Measurements from ENCODE around the gene SPAG7. TPM values are rescaled to one million over a fixed set of nuclear protein-coding genes. Genes with fewer than 3 reads are reported as not detected.
A peak's percentile ranks its signal among the peaks of the same experiment; 100 is the strongest.

SPAG7 gene
- total and polyA plus RNA-seq, 2 experiments from 2014 or later: 64.3 to 194 TPM

DNA sequence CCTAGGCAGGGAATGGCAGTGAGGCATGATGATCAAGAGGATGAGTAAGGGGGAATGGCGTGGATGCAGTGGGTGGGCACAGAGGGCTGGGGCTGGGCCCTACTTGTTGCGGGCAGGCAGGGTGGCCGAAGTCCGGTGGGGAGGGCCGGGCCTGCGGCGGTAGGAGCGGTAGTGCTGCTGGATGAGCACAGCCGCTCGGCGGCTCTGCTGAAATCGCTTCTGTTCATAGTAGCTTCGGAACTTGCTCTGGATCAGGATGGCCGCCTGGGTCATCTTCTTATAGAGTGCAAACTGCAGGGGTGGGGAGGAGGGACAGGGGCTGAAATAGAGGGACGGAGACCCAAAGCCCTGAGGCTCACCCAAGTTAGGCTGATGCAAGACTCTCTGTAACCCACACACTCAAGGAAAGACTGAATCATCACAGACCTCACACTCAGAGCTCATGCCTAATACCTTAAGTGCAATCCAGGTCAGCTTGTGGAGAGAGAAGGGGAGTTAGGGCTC lies 1.5 kb upstream of the SPAG7 start:
- peak; percentile 79 for DNase-seq (ENCODE audit: low spot score)
- Histone ChIP-seq H2AFZ (no peak overlapping the region), H3K27me3 (no peaks in the 10 kb centered on the region), H3K4me3 (peak overlapping the region; percentile 46), H3K79me2 (peaks cover 73% of the 10 kb centered on the region), H3K4me1 (ENCODE audit: insufficient read depth) (peaks cover 22% of the 10 kb centered on the region), H4K20me1 (ENCODE audit: insufficient read depth, poor library complexity, severe bottlenecking) (no peaks in the 10 kb centered on the region), H3K36me3 (replicated peaks; ENCODE audit: insufficient read depth, low read depth) (no peaks in the 10 kb centered on the region), H3K9me3 (ENCODE audit: low read depth) (no peaks in the 10 kb centered on the region), H3K27ac (peak overlapping the region; percentile 93), H3K4me2 (peak overlapping the region; percentile 89), H3K9me2 (replicated peaks; ENCODE audit: insufficient read depth) (no peaks in the 10 kb centered on the region)
- 7% methylated on average over 9 of the region's 15 CpGs for WGBS (ENCODE audit: low lambda C conversion rate, missing lambda C conversion rate)
- no peak for TF ChIP-seq EZH2 (IDR thresholded peaks at IDR 0.05; ENCODE audit: borderline replicate concordance)
- TF ChIP-seq, protein P1, sequence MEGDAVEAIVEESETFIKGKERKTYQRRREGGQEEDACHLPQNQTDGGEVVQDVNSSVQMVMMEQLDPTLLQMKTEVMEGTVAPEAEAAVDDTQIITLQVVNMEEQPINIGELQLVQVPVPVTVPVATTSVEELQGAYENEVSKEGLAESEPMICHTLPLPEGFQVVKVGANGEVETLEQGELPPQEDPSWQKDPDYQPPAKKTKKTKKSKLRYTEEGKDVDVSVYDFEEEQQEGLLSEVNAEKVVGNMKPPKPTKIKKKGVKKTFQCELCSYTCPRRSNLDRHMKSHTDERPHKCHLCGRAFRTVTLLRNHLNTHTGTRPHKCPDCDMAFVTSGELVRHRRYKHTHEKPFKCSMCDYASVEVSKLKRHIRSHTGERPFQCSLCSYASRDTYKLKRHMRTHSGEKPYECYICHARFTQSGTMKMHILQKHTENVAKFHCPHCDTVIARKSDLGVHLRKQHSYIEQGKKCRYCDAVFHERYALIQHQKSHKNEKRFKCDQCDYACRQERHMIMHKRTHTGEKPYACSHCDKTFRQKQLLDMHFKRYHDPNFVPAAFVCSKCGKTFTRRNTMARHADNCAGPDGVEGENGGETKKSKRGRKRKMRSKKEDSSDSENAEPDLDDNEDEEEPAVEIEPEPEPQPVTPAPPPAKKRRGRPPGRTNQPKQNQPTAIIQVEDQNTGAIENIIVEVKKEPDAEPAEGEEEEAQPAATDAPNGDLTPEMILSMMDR (IDR thresholded peaks at IDR 0.05; ENCODE audit: poor library complexity): no peak
- TF ChIP-seq EZH2phosphoT487 (IDR thresholded peaks at IDR 0.05; ENCODE audit: low read depth, severe bottlenecking, unreplicated experiment): no peak

- Histone ChIP-seq H3K9me2 (replicated peaks; ENCODE audit: insufficient read depth) (no peaks in the 10 kb centered on the region), H3K4me1 (ENCODE audit: insufficient read depth) (peaks cover 22% of the 10 kb centered on the region), H4K20me1 (ENCODE audit: insufficient read depth, poor library complexity, severe bottlenecking) (no peaks in the 10 kb centered on the region), H3K9me3 (ENCODE audit: low read depth) (no peaks in the 10 kb centered on the region), H3K79me2 (peaks cover 78% of the 10 kb centered on the region), H2AFZ (peak overlapping the region; percentile 6), H3K36me3 (replicated peaks; ENCODE audit: insufficient read depth, low read depth) (no peaks in the 10 kb centered on the region), H3K4me3 (peak overlapping the region; percentile 46), H3K27me3 (no peaks in the 10 kb centered on the region), H3K4me2 (peak overlapping the region; percentile 89), H3K27ac (peak overlapping the region; percentile 93)
- DNase-seq (ENCODE audit: low spot score): peak; percentile 57
- TF ChIP-seq EZH2phosphoT487 (IDR thresholded peaks at IDR 0.05; ENCODE audit: low read depth, severe bottlenecking, unreplicated experiment) (no peak), EZH2 (IDR thresholded peaks at IDR 0.05; ENCODE audit: borderline replicate concordance) (no peak)
- TF ChIP-seq, protein P1 (IDR thresholded peaks at IDR 0.05; ENCODE audit: poor library complexity): no peak
- 2% methylated on average over 18 of the region's 23 CpGs for WGBS (ENCODE audit: low lambda C conversion rate, missing lambda C conversion rate)
Measured at GRCh38 chr17:4968486-4969046, 949 bp upstream of the SPAG7 start.

- H3K27ac ChIP-seq: peak overlapping the region; percentile 93
- peak overlapping the region; percentile 31 for H3K4me3 ChIP-seq
- peaks cover 65% of the 10 kb centered on the region for H3K79me2 ChIP-seq
- peak; percentile 99 for DNase-seq (ENCODE audit: low spot score)
- H4K20me1 ChIP-seq (ENCODE audit: insufficient read depth, poor library complexity, severe bottlenecking): no peaks in the 10 kb centered on the region
- no peaks in the 10 kb centered on the region for H3K36me3 ChIP-seq (replicated peaks; ENCODE audit: insufficient read depth, low read depth)
- H3K9me2 ChIP-seq (replicated peaks; ENCODE audit: insufficient read depth): no peaks in the 10 kb centered on the region
- peak overlapping the region; percentile 85 for H3K4me2 ChIP-seq
- H3K4me1 ChIP-seq (ENCODE audit: insufficient read depth): peaks cover 22% of the 10 kb centered on the region
- no peaks in the 10 kb centered on the region for H3K27me3 ChIP-seq
- under 1% methylated on average over 42 of the region's 42 CpGs for WGBS (ENCODE audit: low lambda C conversion rate, missing lambda C conversion rate)
- H3K9me3 ChIP-seq (ENCODE audit: low read depth): no peaks in the 10 kb centered on the region
- TF ChIP-seq EZH2phosphoT487 (IDR thresholded peaks at IDR 0.05; ENCODE audit: low read depth, severe bottlenecking, unreplicated experiment) (no peak), EZH2 (IDR thresholded peaks at IDR 0.05; ENCODE audit: borderline replicate concordance) (no peak)
- TF ChIP-seq, protein P1 (IDR thresholded peaks at IDR 0.05; ENCODE audit: poor library complexity): no peak
- no peak overlapping the region for H2AFZ ChIP-seq
Measured at GRCh38 chr17:4966844-4967538, 626 bp downstream of the SPAG7 start.
